K562 (cell line): ENCODE results near the gene PIK3R2. TPM values are rescaled to one million over a fixed set of nuclear protein-coding genes. Genes with fewer than 3 reads are reported as not detected.

ENCODE experiments used
- CREM ChIP-seq: IDR thresholded peaks from 2 replicates; pipeline ENCODE4 v1.6.1; 2014; ENCODE audit warnings: antibody characterized with exemption, low read depth
- FIP1L1 ChIP-seq: fragments of 200-400 bp; formaldehyde crosslinking; IDR thresholded peaks from 2 replicates; pipeline ENCODE4 v1.6.1; 2018; ENCODE audit warnings: mild to moderate bottlenecking, low read depth, low read length; ENCODE audit not compliant: poor library complexity, severe bottlenecking
- HMG20A ChIP-seq: fragments of 450-650 bp; formaldehyde crosslinking; conservative IDR thresholded peaks from 2 replicates; pipeline ENCODE4 v1.4.0; 2020; ENCODE audit warnings: mild to moderate bottlenecking, mixed read lengths
- HMGN3 ChIP-seq: IDR thresholded peaks from 2 replicates; pipeline ENCODE4 v1.6.1; 2011; ENCODE audit warnings: borderline replicate concordance, low read depth, mild to moderate bottlenecking, mixed read lengths, low read length; ENCODE audit not compliant: insufficient read length; ENCODE audit errors: extremely low read depth
- KDM5B ChIP-seq: fragments of 200-600 bp; sonication (generic); IDR thresholded peaks from 2 replicates; pipeline ENCODE4 v1.6.1; 2012; ENCODE audit warnings: low read depth, mild to moderate bottlenecking, moderate library complexity, low read length, control low read depth, inconsistent platforms; ENCODE audit not compliant: insufficient replicate concordance
- KLF1 ChIP-seq: fragments of 450-650 bp; IDR thresholded peaks from 2 replicates; pipeline ENCODE4 v1.6.1; 2016; ENCODE audit warnings: missing genetic modification characterization, missing compliant biosample characterization
- KLF13 ChIP-seq: fragments of 450-650 bp; IDR thresholded peaks from 2 replicates; pipeline ENCODE4 v1.6.1; 2016; ENCODE audit warnings: missing genetic modification characterization, low read depth, mild to moderate bottlenecking, missing compliant biosample characterization, moderate library complexity, borderline replicate concordance
- PCBP1 ChIP-seq: fragments of 200-400 bp; formaldehyde crosslinking; IDR thresholded peaks from 2 replicates; pipeline ENCODE4 v1.6.1; 2018; ENCODE audit warnings: mild to moderate bottlenecking, low read depth, low read length; ENCODE audit not compliant: poor library complexity, severe bottlenecking
- POLR2B ChIP-seq: fragments of 450-650 bp; IDR thresholded peaks from 2 replicates; pipeline ENCODE4 v1.6.1; 2018; ENCODE audit warnings: low read depth; ENCODE audit not compliant: partially characterized antibody
- RAD51 ChIP-seq: fragments of 450-650 bp; IDR thresholded peaks from 2 replicates; pipeline ENCODE4 v1.7.1; 2016; ENCODE audit warnings: low read depth, mild to moderate bottlenecking, borderline replicate concordance
- RBBP5 ChIP-seq: fragments of 200-600 bp; sonication (generic); IDR thresholded peaks from 2 replicates; pipeline ENCODE4 v1.6.1; 2012; ENCODE audit warnings: borderline replicate concordance, mild to moderate bottlenecking, low read length, control low read depth, inconsistent platforms; ENCODE audit not compliant: insufficient read depth, poor library complexity, severe bottlenecking
- SMAD4 ChIP-seq: fragments of 250-450 bp; sonication (Bioruptor Pico); conservative IDR thresholded peaks from 2 replicates; pipeline ENCODE4 v1.8.0; 2021; ENCODE audit warnings: inconsistent platforms, mild to moderate bottlenecking, moderate library complexity
- TCF3 ChIP-seq: sonication (generic); formaldehyde crosslinking; IDR thresholded peaks from 2 replicates; pipeline ENCODE4 v1.4.0; 2020; ENCODE audit warnings: mild to moderate bottlenecking, missing genetic modification reagents
- UBTF ChIP-seq, 2 experiments: IDR thresholded peaks; 2 replicates each; pipeline ENCODE4 v1.6.1; 2012; ENCODE audit warnings: improper control_type of control experiment in 2 of 2, low read depth in 2 of 2, low read length in 2 of 2, borderline replicate concordance in 1 of 2
- ZBTB7A ChIP-seq: IDR thresholded peaks from 2 replicates; pipeline ENCODE4 v1.6.1; 2011; ENCODE audit warnings: low read depth, mild to moderate bottlenecking, low read length, moderate library complexity, borderline replicate concordance; ENCODE audit not compliant: control insufficient read depth
- ZSCAN32 ChIP-seq: fragments of 450-650 bp; formaldehyde crosslinking; IDR thresholded peaks from 2 replicates; pipeline ENCODE4 v1.4.0; 2020; ENCODE audit warnings: mild to moderate bottlenecking, moderate library complexity
- polyA plus RNA-seq, 8 experiments: library from polyadenylated mRNA; depleted of rRNA in 4 of 8; stranded (reverse) in 5 of 8; unstranded in 3 of 8; fragments of >200 nt; fragmentation: Nextera tagmentation in 2 of 8; fragmentation: Illumina TruSeq in 1 of 8; extraction: Ambion mirVana in 2 of 8; extraction: Trizol in 1 of 8; gene quantifications; 2 replicates each; pipeline versions ENCODE4 v1.2.1 to v1.2.3, GENCODE V29; 2011 to 2014; ENCODE audit warnings: inconsistent platforms in 1 of 8, missing spikeins in 1 of 8
- total RNA-seq, 7 experiments: library from RNA; depleted of rRNA in 6 of 7; stranded (reverse); fragments of >200 nt in 6 of 7; fragmentation: Illumina TruSeq in 2 of 7; extraction: Trizol in 2 of 7; gene quantifications; 2 replicates each; pipeline versions ENCODE4 v1.2.1 to v1.2.3, GENCODE V29; 2011 to 2021; ENCODE audit warnings: low replicate concordance in 1 of 7
- TF ChIP-seq, protein P1 (sequence below): fragments of 450-650 bp; IDR thresholded peaks from 2 replicates; pipeline ENCODE4 v1.6.1; 2016; ENCODE audit warnings: borderline replicate concordance
- TF ChIP-seq, protein P2 (sequence below): fragments of 450-650 bp; IDR thresholded peaks from 2 replicates; pipeline ENCODE4 v1.6.1; 2016; ENCODE audit warnings: low read depth, mild to moderate bottlenecking, moderate library complexity

PIK3R2 gene
- total and polyA plus RNA-seq, 9 of the 15 experiments (the other 6 are each of a cell fraction or from before 2014, with no cell fraction given), result 0.39 to 37.9 (median 5.3) TPM

DNA sequence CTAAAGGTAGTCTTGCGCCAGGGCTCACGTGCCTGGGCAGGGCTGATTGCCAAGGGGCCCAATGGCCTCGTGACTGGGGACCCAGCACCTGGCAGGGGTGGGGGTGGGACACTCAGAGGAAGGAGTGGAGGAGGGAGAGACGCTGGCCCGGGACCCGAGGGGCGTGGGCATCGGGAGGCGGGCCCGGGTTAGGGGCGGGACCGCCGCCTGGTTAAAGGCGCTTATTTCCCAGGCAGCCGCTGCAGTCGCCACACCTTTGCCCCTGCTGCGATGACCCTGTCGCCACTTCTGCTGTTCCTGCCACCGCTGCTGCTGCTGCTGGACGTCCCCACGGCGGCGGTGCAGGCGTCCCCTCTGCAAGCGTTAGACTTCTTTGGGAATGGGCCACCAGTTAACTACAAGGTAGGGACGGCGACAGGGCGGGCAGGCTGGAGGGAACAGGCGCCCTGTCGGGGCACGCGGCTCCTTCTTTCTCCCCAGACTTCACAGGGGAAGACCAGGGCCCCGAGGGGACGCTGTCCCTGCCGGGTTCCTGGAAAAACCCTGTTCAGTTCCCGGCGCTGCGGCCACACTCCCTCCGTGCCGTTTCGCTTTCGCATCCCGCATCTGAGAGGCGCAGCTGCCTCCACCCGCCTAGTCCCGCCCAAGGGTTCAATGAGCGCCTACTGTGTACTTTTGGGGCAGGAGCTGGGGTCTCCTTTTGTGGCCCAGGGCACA is 20.8 kb downstream of the PIK3R2 start, which contains the start of gene IFI30 (continued):
- no peak for TF ChIP-seq HMG20A (CRISPR knock-in tag)
- TF ChIP-seq UBTF (IDR thresholded peaks at IDR 0.05; ENCODE audit: borderline replicate concordance in 1 of 2, low read depth in 2 of 2, low read length in 2 of 2), result no peak
- TF ChIP-seq, protein P1, sequence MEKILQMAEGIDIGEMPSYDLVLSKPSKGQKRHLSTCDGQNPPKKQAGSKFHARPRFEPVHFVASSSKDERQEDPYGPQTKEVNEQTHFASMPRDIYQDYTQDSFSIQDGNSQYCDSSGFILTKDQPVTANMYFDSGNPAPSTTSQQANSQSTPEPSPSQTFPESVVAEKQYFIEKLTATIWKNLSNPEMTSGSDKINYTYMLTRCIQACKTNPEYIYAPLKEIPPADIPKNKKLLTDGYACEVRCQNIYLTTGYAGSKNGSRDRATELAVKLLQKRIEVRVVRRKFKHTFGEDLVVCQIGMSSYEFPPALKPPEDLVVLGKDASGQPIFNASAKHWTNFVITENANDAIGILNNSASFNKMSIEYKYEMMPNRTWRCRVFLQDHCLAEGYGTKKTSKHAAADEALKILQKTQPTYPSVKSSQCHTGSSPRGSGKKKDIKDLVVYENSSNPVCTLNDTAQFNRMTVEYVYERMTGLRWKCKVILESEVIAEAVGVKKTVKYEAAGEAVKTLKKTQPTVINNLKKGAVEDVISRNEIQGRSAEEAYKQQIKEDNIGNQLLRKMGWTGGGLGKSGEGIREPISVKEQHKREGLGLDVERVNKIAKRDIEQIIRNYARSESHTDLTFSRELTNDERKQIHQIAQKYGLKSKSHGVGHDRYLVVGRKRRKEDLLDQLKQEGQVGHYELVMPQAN, result 0 out of 2 replicates have a peak, but pooled peaks have one; percentile 3
- TF ChIP-seq ZSCAN32 (CRISPR knock-in tag), result no peak
- TF ChIP-seq RAD51, result peak; percentile 51; the same call in 1 of the 2 replicates
- TF ChIP-seq KLF1 (tag), result 0 out of 2 replicates have a peak, but pooled peaks have one; percentile 22
- peak; percentile 38 for TF ChIP-seq FIP1L1
- TF ChIP-seq, protein P2, sequence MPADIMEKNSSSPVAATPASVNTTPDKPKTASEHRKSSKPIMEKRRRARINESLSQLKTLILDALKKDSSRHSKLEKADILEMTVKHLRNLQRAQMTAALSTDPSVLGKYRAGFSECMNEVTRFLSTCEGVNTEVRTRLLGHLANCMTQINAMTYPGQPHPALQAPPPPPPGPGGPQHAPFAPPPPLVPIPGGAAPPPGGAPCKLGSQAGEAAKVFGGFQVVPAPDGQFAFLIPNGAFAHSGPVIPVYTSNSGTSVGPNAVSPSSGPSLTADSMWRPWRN, result no peak
- peak; percentile 68 for TF ChIP-seq RBBP5
- 0 out of 2 replicates have a peak, but pooled peaks have one; percentile 40 for TF ChIP-seq SMAD4 (CRISPR knock-in tag)
- TF ChIP-seq CREM, result peak; percentile 47; the same call in 1 of the 2 replicates
- TF ChIP-seq KDM5B, result peak; percentile 80
- 0 out of 2 replicates have a peak, but pooled peaks have one; percentile 20 for TF ChIP-seq KLF13 (tag)
- peak; percentile 60 for TF ChIP-seq POLR2B
- peak; percentile 83 for TF ChIP-seq ZBTB7A
- peak; percentile 4; the same call in 1 of the 2 replicates for TF ChIP-seq TCF3 (CRISPR knock-in tag)
- peak; percentile 79 for TF ChIP-seq HMGN3
- peak; percentile 90 for TF ChIP-seq PCBP1
